ENCODE results near the gene RELN.

DNA sequence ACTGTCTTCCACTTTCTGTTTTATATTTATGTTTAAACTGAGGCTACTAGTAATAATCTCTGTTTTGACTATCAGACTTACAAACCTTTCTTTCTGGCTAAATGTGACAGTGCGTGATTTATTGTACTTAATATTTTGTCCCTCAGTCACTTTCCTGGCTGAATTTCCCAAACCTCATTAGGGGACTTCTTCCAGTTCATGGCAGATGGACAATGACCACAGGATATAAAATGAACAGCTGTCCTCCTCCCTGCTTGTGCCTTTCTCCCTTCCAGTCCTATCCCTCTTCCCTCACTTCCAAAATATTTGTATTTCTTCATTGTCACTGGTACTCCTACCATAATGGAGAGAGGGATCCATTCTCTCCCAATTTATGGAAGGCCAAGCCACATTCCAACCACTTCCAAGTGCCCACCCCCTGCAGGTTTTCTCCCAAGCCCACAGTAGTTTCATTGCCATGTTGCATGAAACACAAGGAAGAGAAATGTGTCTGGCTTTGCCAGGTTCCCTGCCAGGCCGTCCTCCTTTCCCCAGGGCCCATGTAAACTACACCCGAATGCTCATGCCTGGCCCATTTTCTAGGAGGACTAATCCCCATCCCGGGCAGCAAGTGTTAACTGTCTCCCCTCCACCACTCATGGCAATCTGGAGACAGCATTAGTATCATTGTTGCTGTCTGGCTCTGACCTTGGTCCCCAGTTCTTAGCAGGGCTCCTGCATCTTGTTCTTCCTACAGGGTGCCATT, 273.9 kb downstream of the RELN start:
- TF ChIP-seq, protein P1, sequence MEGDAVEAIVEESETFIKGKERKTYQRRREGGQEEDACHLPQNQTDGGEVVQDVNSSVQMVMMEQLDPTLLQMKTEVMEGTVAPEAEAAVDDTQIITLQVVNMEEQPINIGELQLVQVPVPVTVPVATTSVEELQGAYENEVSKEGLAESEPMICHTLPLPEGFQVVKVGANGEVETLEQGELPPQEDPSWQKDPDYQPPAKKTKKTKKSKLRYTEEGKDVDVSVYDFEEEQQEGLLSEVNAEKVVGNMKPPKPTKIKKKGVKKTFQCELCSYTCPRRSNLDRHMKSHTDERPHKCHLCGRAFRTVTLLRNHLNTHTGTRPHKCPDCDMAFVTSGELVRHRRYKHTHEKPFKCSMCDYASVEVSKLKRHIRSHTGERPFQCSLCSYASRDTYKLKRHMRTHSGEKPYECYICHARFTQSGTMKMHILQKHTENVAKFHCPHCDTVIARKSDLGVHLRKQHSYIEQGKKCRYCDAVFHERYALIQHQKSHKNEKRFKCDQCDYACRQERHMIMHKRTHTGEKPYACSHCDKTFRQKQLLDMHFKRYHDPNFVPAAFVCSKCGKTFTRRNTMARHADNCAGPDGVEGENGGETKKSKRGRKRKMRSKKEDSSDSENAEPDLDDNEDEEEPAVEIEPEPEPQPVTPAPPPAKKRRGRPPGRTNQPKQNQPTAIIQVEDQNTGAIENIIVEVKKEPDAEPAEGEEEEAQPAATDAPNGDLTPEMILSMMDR (IDR thresholded peaks at IDR 0.05; ENCODE audit: low read length): no peak
- TF ChIP-seq EZH2 (IDR thresholded peaks at IDR 0.05; ENCODE audit: borderline replicate concordance, low read length): no peak

All from OCI-LY1 (cell line).